ENCODE measurements around the gene SLC12A4. TPM values are rescaled to one million over a fixed set of nuclear protein-coding genes. Genes with fewer than 3 reads are reported as not detected.
A peak's percentile ranks its signal among the peaks of the same experiment; 100 is the strongest.

Gene SLC12A4
- total RNA-seq, 2 experiments from 2014 or later = 32.5 to 38.0 TPM

DNA sequence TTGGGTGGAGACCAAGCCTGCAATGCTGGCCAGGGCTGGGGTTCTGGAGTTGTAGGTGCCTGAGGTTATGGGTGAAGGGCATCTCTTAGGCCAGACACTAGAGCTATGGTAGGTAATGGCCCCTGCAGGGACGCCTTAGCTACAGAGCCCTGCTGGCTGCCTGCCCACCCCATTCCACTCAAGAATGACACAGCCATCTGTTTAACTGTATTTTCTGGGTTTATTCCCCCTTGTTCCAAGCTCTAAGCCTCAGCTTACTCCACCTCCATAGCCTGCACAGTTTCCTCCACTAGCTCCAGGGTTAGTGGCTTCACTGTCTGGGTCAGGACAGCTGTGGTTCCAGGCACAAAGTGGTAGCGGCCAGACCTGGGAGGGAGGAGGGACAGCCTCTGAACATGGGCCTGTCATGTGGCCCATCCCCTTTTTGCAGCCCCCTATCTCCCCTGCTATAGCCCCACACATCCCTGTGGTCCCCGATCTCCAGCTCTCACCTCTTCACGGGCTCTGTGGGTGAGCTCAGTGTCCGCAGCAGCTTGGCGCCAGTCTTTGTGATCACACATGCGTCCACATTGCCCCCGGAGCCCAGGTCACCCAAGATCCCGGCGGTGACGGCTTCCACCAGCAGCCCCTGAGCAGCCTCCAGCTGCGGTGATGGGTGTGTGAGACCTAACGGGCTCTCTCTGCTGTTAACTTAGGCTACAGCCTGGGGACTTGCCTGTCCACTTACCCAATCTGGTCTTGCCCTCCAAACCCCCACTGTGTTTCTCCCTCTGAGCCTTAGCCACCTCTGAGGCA is 33.9 kb downstream of the SLC12A4 start:
- Mint-ChIP-seq H3K4me3 (peak overlapping the region; percentile 97), H3K27me3 (no peaks in the 10 kb centered on the region), H3K36me3 (ENCODE audit: low read depth) (peaks cover 48% of the 10 kb centered on the region), H3K4me1 (ENCODE audit: low read depth) (peaks cover 32% of the 10 kb centered on the region), H3K9me3 (no peaks in the 10 kb centered on the region), H3K27ac (peak overlapping the region; percentile 100)
- ChIA-PET CTCF (interaction anchor here (1.3 to 5.2 kb wide), 6 partner anchors 8 to 131 kb away, joined by 3 to 32 read pairs (median 11); partner anchors contain the start of genes NRN1L and PSKH1), POLR2A (interaction anchor here (0.7 to 3.8 kb wide), 23 partner anchors 9 to 373 kb away, joined by 3 to 26 read pairs (median 5); partner anchors contain the start of genes CENPT, CTCF, DDX28 and DUS2)
- TF ChIP-seq, protein P1, sequence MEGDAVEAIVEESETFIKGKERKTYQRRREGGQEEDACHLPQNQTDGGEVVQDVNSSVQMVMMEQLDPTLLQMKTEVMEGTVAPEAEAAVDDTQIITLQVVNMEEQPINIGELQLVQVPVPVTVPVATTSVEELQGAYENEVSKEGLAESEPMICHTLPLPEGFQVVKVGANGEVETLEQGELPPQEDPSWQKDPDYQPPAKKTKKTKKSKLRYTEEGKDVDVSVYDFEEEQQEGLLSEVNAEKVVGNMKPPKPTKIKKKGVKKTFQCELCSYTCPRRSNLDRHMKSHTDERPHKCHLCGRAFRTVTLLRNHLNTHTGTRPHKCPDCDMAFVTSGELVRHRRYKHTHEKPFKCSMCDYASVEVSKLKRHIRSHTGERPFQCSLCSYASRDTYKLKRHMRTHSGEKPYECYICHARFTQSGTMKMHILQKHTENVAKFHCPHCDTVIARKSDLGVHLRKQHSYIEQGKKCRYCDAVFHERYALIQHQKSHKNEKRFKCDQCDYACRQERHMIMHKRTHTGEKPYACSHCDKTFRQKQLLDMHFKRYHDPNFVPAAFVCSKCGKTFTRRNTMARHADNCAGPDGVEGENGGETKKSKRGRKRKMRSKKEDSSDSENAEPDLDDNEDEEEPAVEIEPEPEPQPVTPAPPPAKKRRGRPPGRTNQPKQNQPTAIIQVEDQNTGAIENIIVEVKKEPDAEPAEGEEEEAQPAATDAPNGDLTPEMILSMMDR (IDR thresholded peaks at IDR 0.05) = no peak
- intact Hi-C loops (cut with micrococcal nuclease) = loop anchor here (10.0 kb wide), 1 partner anchor 270 kb away; the partner anchor contains the start of genes ACD, C16orf86, ENKD1 and PARD6A
- DNase-seq = no peak
- no peak for ATAC-seq

DNA sequence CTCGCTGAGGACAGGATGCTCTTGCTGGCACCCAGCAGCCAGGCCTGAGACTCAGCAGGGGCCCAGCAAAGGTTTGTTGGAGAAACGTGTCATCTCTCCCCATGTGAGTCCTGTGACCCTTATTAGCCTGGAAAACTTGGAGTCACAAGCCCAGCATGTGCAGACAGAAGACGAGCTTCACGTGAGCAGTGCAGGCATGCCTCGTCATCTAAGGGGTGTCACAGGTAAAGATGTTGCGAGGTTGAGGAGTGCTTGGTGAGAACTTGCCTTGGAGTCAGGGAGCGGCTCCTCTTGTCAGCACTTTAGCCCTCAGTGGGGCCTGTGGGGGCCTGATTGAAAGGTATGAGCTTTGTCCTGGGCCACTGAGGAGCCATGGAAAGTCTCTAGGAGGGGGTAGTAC is 34.6 kb downstream of the SLC12A4 start:
- H3K27ac Mint-ChIP-seq = peak overlapping the region; percentile 100
- intact Hi-C loops (cut with micrococcal nuclease) = loop anchor here (10.0 kb wide), 1 partner anchor 269 kb away; the partner anchor contains the start of genes ACD, C16orf86, ENKD1 and PARD6A
- ChIA-PET CTCF (interaction anchor here (1.1 to 5.2 kb wide), 5 partner anchors 41 to 261 kb away, joined by 3 to 32 read pairs (median 16); partner anchors contain the start of genes NRN1L and PSKH1), POLR2A (interaction anchor here (0.6 to 3.0 kb wide), 13 partner anchors 8 to 176 kb away, joined by 3 to 15 read pairs (median 3); partner anchors contain the start of gene EDC4)
- peak overlapping the region; percentile 97 for H3K4me3 Mint-ChIP-seq
- ATAC-seq = no peak
- TF ChIP-seq, protein P1 (IDR thresholded peaks at IDR 0.05) = no peak
- H3K27me3 Mint-ChIP-seq = no peaks in the 10 kb centered on the region
- H3K9me3 Mint-ChIP-seq = no peaks in the 10 kb centered on the region
- no peak for DNase-seq
- peaks cover 46% of the 10 kb centered on the region for H3K36me3 Mint-ChIP-seq (ENCODE audit: low read depth)
- peaks cover 26% of the 10 kb centered on the region for H3K4me1 Mint-ChIP-seq (ENCODE audit: low read depth)

DNA sequence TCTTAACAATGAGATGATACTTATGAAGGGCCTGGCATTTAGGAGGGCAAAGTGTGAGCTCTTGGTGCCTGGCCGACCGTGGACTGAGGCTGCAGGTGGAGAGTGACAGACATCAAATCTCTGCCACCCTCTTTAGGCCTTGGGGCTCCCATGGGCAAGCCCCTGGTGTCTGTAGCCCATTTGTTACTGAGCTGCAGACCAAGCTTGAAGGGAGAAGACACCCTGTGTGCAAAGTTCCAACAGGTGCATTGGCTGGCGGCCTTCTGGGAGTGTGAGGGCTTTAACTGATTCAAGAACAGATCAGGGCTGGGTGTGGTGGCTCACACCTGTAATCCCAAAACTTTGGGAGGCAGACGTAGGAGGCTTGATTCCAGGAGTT is 36.0 kb downstream of the SLC12A4 start:
- peaks cover 47% of the 10 kb centered on the region for H3K36me3 Mint-ChIP-seq (ENCODE audit: low read depth)
- CTCF ChIA-PET = interaction anchor here (0.8 to 5.3 kb wide), 3 partner anchors 10 to 116 kb away, joined by 3 to 32 read pairs (median 28); partner anchors contain the start of gene NRN1L
- H3K4me1 Mint-ChIP-seq (ENCODE audit: low read depth) = peaks cover 25% of the 10 kb centered on the region
- no peaks in the 10 kb centered on the region for H3K27me3 Mint-ChIP-seq
- TF ChIP-seq, protein P1 (IDR thresholded peaks at IDR 0.05) = no peak
- intact Hi-C loops (cut with micrococcal nuclease) = loop anchor here (10.0 kb wide), 1 partner anchor 268 kb away; the partner anchor contains the start of genes ACD, C16orf86, ENKD1 and PARD6A
- DNase-seq = no peak
- H3K9me3 Mint-ChIP-seq = no peaks in the 10 kb centered on the region
- no peak overlapping the region for H3K27ac Mint-ChIP-seq
- no peak overlapping the region for H3K4me3 Mint-ChIP-seq
- POLR2A ChIA-PET = interaction anchor here (0.7 to 1.5 kb wide), 6 partner anchors 10 to 51 kb away, joined by 3 to 6 read pairs (median 4); partner anchors contain the start of gene PSKH1
- no peak for ATAC-seq

DNA sequence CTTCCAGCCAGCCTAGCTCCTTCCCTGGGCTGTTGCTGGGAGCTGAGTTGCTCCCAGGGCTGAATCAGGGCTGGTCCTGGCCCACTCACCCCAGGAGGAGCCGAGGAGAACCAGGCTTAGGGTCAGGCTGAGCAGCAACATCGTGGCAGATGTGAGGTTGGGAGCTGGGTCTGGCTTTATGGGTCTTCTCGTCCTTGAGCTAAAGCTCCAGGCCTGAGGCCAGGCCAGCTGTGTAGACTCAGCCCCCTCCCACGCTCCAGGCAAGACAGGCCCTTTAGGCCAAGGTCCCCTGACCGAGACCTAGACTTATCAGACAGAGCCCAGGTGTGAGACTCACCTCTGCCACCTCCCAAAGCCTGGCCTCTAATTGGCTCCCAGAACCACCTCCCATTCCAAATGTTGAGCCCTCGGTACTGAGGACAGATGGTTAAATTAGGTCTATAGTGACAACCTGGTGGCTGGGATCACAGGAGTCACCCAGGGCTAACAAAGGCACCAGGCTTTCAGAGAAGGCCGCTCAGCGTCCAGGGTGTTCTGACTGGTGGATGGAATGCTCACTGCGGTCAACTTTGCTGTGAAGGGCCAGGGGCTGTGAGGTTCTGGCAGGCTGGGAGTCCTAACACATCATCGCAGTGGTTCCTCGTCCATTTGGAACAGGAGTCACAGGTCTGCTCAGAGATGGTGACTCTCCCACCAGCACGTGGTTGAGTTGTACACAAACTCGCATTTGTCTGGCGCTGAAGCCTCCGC is 36.5 kb downstream of the SLC12A4 start, which contains the start of gene CTRL:
CTRL (minus strand) TSS at position 151 of the 750 bp plus-strand sequence; CDS start at position 141, 10 bp downstream.
- Mint-ChIP-seq H3K27me3 (no peaks in the 10 kb centered on the region), H3K36me3 (ENCODE audit: low read depth) (peaks cover 41% of the 10 kb centered on the region), H3K27ac (peak within 1 kb of the TSS; percentile 5), H3K4me3 (no peak within 1 kb of the TSS), H3K9me3 (no peaks in the 10 kb centered on the region), H3K4me1 (ENCODE audit: low read depth) (peaks cover 20% of the 10 kb centered on the region)
- intact Hi-C loops (cut with micrococcal nuclease) = loop anchor here (10.0 kb wide), 1 partner anchor 267 kb away; the partner anchor contains the start of genes ACD, C16orf86, ENKD1 and PARD6A
- ChIA-PET CTCF (interaction anchor here (1.5 to 5.3 kb wide), 3 partner anchors 39 to 116 kb away, joined by 3 to 32 read pairs (median 28); partner anchors contain the start of genes NRN1L and PSKH1), POLR2A (interaction anchor here (0.7 to 1.5 kb wide), 7 partner anchors 9 to 50 kb away, joined by 3 to 6 read pairs (median 4); partner anchors contain the start of gene PSKH1)
- ATAC-seq = no peak
- TF ChIP-seq, protein P1 (IDR thresholded peaks at IDR 0.05) = no peak
- no peak for DNase-seq
